GM10248 (cell line): ENCODE results near the gene PTPN21.

ENCODE experiments used
- CTCF ChIA-PET: fragments of 300-600 bp; sonication (Branson Sonifier 250); formaldehyde crosslinking; extraction: SDS; loops from one replicate; lab custom pipeline; 2021; ENCODE audit warnings: antibody characterized with exemption; lab: Yijun Ruan, JAX
- POLR2A ChIA-PET: fragments of 350-650 bp; sonication (Branson Sonifier 250); formaldehyde crosslinking; extraction: SDS; loops from one replicate; lab custom pipeline; 2020; ENCODE audit warnings: antibody characterized with exemption; lab: Yijun Ruan, JAX
- DNase-seq: peaks from one replicate; pipeline ENCODE4 v3.0.0; 2012; ENCODE audit errors: extremely low spot score
- CTCF ChIP-seq: IDR thresholded peaks from 2 replicates; pipeline ENCODE4 v1.5.1; 2012; ENCODE audit warnings: mild to moderate bottlenecking, low read depth; ENCODE audit errors: extremely low read depth, missing control alignments, control extremely low read depth

PTPN21 gene

GRCh38 chr14:88422047-88422446, 132.8 kb downstream of the PTPN21 start:
- DNase-seq: no peak
- ChIA-PET CTCF (no interaction called here), POLR2A (no interaction called here)
- TF ChIP-seq CTCF: no peak

GRCh38 chr14:88421286-88421685, 133.5 kb downstream of the PTPN21 start:
- ChIA-PET POLR2A (no interaction called here), CTCF (no interaction called here)
- DNase-seq: no peak
- no peak for TF ChIP-seq CTCF

- ChIA-PET CTCF (no interaction called here), POLR2A (no interaction called here)
- TF ChIP-seq CTCF: no peak
- DNase-seq: no peak
These were observed 134.6 kb downstream of the PTPN21 start for GRCh38 chr14:88420187-88420586.

GRCh38 chr14:88417594-88417993, 137.2 kb downstream of the PTPN21 start:
- no peak for DNase-seq
- POLR2A ChIA-PET: no interaction called here
- CTCF ChIA-PET: no interaction called here
- TF ChIP-seq CTCF: no peak
